ENCODE measurements around the gene KIFBP.
"Not testable (repeated sequence)": the region's sequence is repeated elsewhere in the genome, so short reads cannot be mapped to it uniquely, and the experiment has no call there.

KIFBP gene

DNA sequence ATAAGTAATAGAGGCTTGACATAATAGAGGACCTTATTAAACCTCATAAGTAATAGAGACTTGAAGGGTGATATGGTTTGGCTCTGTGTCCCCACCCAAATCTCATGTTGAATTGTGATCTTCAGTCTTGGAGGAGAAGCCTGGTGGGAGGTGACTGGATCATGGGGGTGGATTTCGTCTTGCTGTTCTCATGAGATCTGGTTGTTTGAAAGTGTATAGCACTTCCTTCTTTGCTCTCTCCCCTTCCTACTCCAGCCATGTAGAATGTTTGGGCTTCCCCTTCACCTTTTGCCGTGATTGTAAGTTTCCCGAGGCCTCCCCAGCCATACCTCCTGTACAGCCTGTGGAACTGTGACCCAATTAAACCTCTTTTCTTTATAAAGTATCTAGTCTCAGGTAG, 8.6 kb downstream of the KIFBP start:
- no peak for DNase-seq (ENCODE audit: low spot score)

DNA sequence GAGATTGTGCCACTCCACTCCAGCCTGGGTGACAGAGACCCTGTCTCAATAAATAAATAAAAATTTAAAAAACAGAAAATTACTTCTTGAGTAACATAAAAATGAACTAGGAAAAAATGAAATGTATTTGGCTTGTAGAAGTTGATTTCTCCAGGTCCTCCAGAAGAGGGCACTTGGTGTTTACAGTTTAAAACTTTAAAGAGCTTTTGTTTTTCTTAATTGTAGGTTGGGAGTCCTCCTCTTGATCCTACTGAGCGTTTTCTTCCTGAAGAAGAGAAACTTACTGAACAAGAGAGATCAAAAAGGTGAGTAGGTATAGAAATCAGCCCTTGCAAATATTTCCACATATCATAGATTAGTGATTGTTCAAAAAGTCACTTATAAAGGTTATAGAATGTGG, 16.2 kb downstream of the KIFBP start:
- no peak for DNase-seq (ENCODE audit: low spot score)

- no peak for DNase-seq (ENCODE audit: low spot score)
Observed at GRCh38 chr10:69005704-69006485, 17.3 kb downstream of the KIFBP start.

- no peak for DNase-seq (ENCODE audit: low spot score)
Observed at GRCh38 chr10:69007260-69007659, 18.7 kb downstream of the KIFBP start.

DNA sequence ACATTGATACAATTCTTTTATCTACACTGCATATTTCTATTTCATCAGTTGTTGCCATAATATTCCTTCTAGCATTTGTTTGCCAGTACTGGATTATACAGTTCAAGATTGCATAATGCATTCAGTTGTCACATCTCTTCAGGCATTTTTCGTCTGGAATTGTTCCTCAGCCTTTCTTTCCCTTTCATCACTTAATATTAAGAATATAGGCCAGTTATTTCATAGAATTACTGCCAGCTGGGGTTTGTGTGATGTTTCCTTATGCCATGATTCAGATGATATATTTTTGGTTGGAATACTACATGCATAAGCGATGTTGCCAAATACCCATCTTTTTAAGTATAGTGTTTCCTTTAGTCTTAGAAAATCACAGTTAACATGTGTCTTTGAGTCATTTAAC, 20.8 kb downstream of the KIFBP start:
- no peak for DNase-seq (ENCODE audit: low spot score)

- DNase-seq (ENCODE audit: low spot score), result no peak
Observed at GRCh38 chr10:69010151-69010640, 21.6 kb downstream of the KIFBP start.

DNA sequence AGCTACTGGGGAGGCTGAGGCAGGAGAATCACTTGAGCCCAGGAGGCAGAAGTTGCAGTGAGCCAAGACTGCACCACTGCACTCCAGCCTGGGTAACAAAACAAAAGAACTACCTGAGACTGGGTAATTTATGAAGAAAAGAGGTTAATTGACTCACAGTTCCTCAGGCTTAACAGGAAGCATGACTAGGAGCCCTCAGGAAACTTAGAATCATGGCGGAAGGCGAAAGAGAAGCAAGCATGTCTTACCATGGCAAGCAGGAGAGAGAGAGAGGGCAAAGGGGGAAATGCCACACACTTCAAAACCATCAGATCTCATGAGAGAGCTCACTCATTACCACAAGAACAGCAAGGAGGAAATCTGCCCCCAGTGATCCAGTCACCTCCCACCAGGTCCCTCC, 24.2 kb downstream of the KIFBP start:
- not testable (repeated sequence) for DNase-seq (ENCODE audit: low spot score)

DNA sequence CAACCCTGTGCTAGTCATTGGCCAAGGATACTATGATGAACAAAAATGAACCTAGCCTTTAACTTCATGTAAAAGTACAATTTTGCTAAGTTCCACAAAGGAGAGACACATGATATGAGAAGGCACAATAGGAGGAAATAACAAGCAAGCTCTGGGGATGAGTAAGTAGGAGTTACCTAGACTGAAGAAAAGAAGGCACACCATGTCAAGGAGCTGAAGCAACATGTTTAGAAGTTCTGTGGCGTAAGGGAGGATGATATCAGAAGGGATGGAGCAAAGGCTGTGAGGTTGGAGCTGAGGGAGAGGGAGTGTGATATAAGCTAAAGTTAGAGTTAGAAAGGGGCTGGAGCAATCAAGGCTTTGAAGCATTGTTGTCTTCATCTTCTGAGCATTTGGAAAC, 25.6 kb downstream of the KIFBP start:
- no peak for DNase-seq (ENCODE audit: low spot score)

DNA sequence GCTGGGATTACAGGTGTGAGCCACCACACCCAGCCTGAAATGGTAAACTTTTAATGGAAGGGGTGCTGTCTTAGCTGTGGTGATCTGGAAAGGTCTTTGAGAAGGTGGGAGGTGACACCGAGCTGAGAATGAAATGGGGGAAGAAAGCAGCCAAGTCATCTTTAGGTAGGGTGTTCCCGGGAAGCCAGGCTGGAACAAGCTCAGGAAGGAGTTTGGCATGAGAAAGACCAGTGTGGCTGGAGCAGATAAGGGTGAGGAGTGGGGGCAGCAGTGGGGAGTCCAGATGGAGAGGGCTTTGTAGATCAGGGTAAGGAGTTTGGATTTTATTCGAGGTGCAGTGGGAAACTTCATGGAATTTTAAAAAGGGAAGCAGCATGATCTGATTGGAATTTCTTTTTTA, 30.0 kb downstream of the KIFBP start:
- no peak for DNase-seq (ENCODE audit: low spot score)

- no peak for DNase-seq (ENCODE audit: low spot score)
Observed at GRCh38 chr10:69022611-69023010, 34.0 kb downstream of the KIFBP start.

DNA sequence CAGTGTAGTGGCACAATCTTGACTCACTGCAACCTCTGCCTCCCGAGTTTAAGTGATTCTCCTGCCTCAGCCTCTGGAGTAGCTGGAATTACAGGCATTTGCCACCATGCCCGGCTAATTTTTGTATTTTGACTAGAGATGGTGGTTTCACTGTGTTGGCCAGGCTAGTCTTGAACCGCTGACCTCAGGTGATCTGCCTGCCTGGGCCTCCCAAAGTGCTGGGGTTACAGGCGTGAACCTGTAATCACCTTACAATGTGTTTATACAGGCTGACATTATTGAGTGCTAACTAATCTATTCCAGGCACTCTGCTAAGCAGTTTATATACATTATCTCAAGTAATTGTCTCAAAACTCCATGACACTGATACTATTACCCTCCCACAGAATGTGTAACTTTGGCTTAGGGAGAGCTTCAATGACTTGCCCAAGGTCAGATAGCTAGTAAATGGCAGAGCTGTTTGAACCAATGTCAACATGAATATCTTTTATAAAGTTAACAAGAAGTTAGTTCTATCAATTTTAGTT, 36.8 kb downstream of the KIFBP start:
- no peak for DNase-seq (ENCODE audit: low spot score)

- DNase-seq (ENCODE audit: low spot score), result no peak
Observed at GRCh38 chr10:69033256-69033655, 44.7 kb downstream of the KIFBP start.

DNA sequence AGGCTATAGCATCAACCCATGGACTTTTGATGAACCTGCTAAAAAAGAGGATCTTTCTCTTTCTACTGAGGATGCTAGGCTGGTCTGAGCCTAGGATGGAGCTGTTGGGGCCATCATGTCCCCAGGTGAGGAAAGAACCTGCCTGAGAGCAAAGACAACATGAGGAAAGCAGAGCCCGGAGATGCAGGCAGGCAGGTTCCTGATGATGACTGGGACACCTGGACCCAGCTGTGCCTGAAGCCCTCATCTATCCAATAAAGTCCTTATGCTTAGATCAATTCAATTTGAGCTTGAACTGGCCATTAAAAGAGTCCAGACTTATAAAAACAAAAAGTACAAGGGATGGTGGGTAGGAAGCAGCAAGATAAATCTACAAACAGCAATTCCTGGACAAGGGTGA, 48.9 kb downstream of the KIFBP start:
- DNase-seq (ENCODE audit: low spot score), result no peak

DNA sequence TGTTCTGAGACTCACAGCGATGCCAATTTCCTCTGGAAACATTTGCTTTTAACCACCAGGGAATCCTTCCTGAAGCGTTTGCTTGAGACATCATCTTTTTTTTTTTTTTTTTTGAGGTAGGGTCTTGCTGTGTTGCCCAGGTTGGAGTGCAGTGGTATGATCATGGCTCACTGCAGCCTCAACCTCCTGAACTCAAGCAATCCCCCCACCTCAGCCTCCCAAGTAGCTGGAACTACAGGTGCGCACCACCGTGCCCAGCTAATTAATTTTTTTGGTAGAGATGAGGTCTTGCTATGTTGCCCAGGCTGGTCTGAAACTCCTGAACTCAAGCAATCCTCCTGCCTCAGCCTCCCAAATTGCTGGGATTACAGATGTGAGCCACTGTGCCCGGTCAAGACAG, 52.3 kb downstream of the KIFBP start:
- DNase-seq (ENCODE audit: low spot score), result not testable (repeated sequence)

GRCh38 chr10:69042417-69042816, 53.8 kb downstream of the KIFBP start:
- DNase-seq (ENCODE audit: low spot score), result no peak

DNA sequence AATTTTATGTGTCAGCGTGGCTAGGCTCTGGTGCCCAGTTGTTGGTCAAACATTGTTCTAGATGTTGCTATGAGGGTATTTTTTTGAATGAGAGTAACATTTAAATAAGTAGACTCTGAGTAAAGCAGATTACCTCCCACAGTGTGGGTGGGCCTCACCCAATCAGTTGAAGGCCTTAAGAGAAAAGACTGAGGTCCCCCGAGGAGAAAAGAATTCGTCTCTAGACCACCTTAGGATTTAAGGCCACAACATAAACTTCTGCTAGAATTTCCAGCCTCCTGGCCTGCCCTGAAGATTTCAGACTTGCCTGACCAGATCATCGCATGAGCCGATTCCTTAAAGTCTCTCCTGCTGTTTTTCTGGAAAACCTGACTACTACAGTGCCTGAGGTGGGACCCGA, 54.2 kb downstream of the KIFBP start:
- DNase-seq (ENCODE audit: low spot score), result no peak

DNA sequence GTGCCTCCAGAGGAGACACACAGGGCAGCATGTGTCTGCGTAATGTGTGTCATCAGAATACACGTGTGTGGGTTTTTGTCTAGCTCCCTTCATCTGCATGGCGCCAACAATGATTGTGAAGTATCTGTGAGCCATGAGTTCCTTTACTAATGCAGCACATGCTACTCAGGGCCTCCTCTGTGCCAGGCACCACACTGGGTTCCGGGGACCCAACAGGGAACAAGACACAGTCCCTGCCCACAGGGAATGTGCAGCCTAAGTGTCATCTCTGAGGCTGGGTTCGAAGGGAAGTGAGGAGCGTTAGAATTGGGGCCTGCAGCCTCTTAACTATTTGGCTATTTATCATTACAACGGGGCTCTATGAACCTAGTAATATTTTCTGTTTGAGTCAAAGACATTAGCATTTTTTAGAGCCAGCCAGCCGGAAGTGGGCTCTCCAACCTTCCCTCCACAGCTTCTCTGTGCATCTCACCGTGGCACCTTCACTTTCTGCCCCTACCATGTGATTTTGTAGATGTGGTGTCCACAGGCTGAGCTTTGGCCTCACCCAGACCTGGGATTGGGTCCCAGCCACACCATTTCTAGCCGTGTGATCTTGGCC, 55.4 kb downstream of the KIFBP start:
- no peak for DNase-seq (ENCODE audit: low spot score)

GRCh38 chr10:69044546-69044945, 55.9 kb downstream of the KIFBP start:
- DNase-seq (ENCODE audit: low spot score), result no peak

GRCh38 chr10:69045441-69046300, 57.1 kb downstream of the KIFBP start:
- DNase-seq (ENCODE audit: low spot score), result no peak

- no peak for DNase-seq (ENCODE audit: low spot score)
Observed at GRCh38 chr10:69047111-69047832, 58.7 kb downstream of the KIFBP start.

GRCh38 chr10:69048103-69048502, 59.5 kb downstream of the KIFBP start:
- DNase-seq (ENCODE audit: low spot score), result no peak

GRCh38 chr10:69049566-69049961, 61.0 kb downstream of the KIFBP start:
- no peak for DNase-seq (ENCODE audit: low spot score)

All from HuH-7 (cell line).